IPS DF 6.9 (cell line): Measurements from ENCODE around the gene PTCSC3.
"Not testable (repeated sequence)": the region's sequence is repeated elsewhere in the genome, so short reads cannot be mapped to it uniquely, and the experiment has no call there.

Source experiments
- DNase-seq: peaks from one replicate; pipeline ENCODE4 v3.0.0-alpha.2; 2013; ENCODE audit warnings: low read depth, low spot score
- H3K27ac ChIP-seq: one replicate; pipeline ENCODE4 v1.5.1; 2013; ENCODE audit warnings: low read length, control low read depth
- H3K27me3 ChIP-seq: 2 replicates; pipeline ENCODE4 v1.6.1; 2013; ENCODE audit warnings: mild to moderate bottlenecking, low read length; ENCODE audit not compliant: control insufficient read depth, insufficient read depth
- H3K36me3 ChIP-seq: 2 replicates; pipeline ENCODE4 v1.6.1; 2013; ENCODE audit warnings: low read length; ENCODE audit not compliant: control insufficient read depth, insufficient read depth
- H3K4me1 ChIP-seq: 2 replicates; pipeline ENCODE4 v1.6.1; 2013; ENCODE audit warnings: low read length; ENCODE audit not compliant: control insufficient read depth, insufficient read depth
- H3K4me3 ChIP-seq: 2 replicates; pipeline ENCODE4 v1.5.1; 2013; ENCODE audit warnings: mild to moderate bottlenecking, low read length
- H3K9me3 ChIP-seq: 2 replicates; pipeline ENCODE4 v1.6.1; 2013; ENCODE audit warnings: low read length, inconsistent platforms; ENCODE audit not compliant: control insufficient read depth, insufficient read depth
- WGBS: extraction: QIAGEN DNeasy Blood & Tissue Kit; methylation state at CpG from one replicate; pipeline ENCODE4 v1.1.7; 2013; ENCODE audit warnings: mixed read lengths, missing lambda C conversion rate; ENCODE audit not compliant: insufficient read length, insufficient coverage; 5-methylcytosine and 5-hydroxymethylcytosine counted together

The PTCSC3 gene

DNA sequence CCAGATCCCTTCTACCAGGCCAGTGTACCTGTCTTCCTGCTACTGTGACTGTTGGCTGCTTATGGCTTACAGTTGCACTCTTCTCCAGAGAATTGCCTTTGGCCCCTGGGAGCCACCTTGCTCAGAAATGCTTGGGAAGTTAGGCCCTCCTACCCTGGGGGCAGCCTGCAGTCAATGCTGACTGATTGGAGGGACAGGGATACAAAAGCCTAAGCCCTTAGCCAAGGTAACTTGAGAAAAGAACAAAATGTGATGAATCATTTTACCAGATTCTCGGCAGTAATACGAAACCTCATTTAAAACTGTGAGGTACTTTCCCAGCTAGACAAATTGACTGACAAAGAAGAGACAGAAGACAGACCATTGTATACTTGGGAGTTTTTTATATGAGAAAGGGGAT is 47.3 kb downstream of the PTCSC3 start:
- WGBS: no CpG with 5 or more reads among the region's 2 CpGs
- peak; percentile 41 for DNase-seq
- H3K9me3 ChIP-seq: no peaks in the 10 kb centered on the region
- no peaks in the 10 kb centered on the region for H3K4me1 ChIP-seq
- H3K27me3 ChIP-seq: no peaks in the 10 kb centered on the region
- no peak overlapping the region for H3K4me3 ChIP-seq
- H3K27ac ChIP-seq: no peak overlapping the region
- no peaks in the 10 kb centered on the region for H3K36me3 ChIP-seq

DNA sequence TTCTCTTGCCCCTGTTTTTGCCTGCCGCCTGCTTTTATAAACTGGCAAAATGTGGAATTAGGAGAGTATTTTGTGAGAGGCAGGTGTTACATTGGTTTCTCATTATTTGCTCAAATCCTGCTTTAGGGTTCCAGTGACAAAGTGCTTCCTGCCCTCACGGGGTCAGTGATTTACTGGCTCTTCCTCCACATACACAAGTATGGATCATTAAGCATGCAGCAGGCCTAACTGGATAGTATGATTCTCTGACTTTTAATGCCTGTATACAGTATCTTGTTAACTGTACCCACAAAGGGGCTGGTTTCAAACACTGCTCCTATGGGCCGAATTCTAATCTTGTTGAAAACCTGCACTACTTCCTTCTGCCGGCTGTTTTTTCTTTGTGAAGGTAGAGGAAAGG is 63.2 kb downstream of the PTCSC3 start:
- Histone ChIP-seq H3K9me3 (no peaks in the 10 kb centered on the region), H3K4me1 (no peaks in the 10 kb centered on the region), H3K27ac (no peak overlapping the region), H3K36me3 (no peaks in the 10 kb centered on the region), H3K27me3 (no peaks in the 10 kb centered on the region), H3K4me3 (no peak overlapping the region)
- WGBS: no CpG with 5 or more reads among the region's 4 CpGs
- no peak for DNase-seq

DNA sequence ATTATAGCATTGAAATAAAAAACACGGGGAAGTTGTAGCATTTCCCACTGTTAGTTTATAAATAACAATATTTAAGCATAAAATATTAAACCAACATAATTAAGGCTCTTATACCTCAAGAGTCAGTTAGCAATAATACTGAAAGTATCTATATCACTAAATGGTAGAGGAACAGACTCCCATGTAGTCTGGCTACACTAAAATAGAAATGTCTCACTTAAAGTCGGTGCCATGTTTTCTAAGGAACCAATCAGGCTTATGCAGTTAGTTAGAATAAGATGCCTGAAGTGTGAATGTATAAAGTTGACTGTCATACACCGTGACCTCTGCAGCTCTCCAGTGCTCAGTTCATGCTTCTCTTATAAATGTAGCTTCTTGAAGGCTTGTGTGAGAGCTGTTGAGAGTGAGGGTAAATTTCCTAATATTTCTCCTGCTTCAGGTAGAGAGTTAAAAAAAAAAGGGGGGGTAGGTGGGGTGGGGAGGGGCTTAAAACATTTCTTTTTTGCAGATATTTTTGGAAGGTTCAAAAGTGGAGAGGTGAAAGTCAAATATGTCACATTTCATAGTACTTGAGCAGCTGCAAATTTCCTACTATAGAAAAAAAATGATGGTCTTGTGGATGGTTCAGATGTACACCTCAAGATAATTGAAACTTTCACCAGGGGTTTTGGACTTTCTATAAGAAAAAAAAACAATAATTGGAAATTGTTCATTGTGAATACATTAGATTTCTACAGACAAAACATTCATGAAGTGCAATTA is 64.5 kb downstream of the PTCSC3 start:
- Histone ChIP-seq H3K27me3 (no peaks in the 10 kb centered on the region), H3K36me3 (no peaks in the 10 kb centered on the region), H3K27ac (no peak overlapping the region), H3K4me3 (no peak overlapping the region), H3K4me1 (no peaks in the 10 kb centered on the region), H3K9me3 (no peaks in the 10 kb centered on the region)
- WGBS: no CpG with 5 or more reads among the region's 3 CpGs
- DNase-seq: no peak

DNA sequence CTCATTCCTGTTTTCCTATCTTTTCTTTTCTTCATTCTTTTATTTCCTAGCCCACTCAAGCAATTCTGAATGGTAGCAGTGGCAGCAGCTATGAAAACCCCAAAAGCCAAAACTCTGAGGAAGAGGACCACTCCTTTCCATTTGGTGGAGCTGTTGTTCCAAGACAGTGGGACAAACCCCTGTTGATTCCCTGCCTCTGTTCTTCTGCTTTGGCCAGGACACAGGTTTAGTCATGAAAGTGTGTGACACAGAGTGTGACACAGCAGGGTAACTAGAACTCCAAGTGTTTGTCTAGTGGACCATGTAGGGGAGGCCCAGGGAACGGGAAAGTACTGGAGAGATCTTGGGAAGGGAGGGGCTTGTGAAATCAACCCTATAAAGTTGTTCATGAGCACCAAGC is 71.1 kb downstream of the PTCSC3 start:
- Histone ChIP-seq H3K4me3 (no peak overlapping the region), H3K4me1 (no peaks in the 10 kb centered on the region), H3K27me3 (peaks cover 1% of the 10 kb centered on the region; the same call in 1 of the 2 replicates), H3K27ac (no peak overlapping the region), H3K36me3 (no peaks in the 10 kb centered on the region), H3K9me3 (no peaks in the 10 kb centered on the region)
- WGBS: no CpG with 5 or more reads among the region's 1 CpG
- peak; percentile 45 for DNase-seq

DNA sequence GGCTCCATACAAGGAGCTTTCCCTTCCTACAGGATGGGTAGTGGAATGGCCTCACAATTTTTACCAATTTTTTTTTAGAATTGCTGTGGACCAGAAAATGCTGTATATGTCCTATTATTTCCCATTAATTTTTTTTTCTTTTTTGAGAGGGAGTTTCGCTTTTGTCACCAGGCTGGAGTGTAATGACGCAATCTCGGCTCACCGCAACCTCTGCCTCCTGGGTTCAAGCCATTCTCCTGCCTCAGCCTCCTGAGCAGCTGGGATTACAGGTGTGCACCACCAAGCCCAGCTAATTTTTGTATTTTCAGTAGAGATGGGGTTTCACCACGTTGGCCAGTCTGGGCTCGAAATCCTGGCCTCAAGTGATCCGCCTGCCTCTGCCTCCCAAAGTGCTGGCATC is 72.3 kb downstream of the PTCSC3 start:
- not testable (repeated sequence) for H3K4me1 ChIP-seq, H3K9me3 ChIP-seq, H3K27me3 ChIP-seq, H3K4me3 ChIP-seq, H3K27ac ChIP-seq, H3K36me3 ChIP-seq, DNase-seq
- WGBS: no CpG with 5 or more reads among the region's 7 CpGs

DNA sequence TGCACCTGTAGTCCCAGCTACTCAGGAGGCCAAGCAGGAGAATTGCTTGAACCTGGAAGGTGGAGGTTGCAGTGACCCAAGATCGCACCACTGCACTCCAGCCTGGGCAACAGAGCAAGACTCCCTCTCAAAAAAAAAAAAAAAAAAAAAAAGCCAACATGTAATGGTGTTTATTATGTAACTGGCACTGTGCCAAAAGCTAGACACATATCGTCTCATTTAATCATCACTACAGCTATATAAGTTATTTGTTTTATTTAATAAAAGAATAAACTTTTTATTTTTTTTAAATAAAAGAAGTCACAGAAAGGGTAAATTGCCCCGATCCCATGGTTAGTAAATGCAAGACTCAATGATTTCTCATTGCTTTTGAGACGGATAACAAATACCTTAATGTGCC is 76.9 kb downstream of the PTCSC3 start:
- peaks cover 1% of the 10 kb centered on the region; the same call in 1 of the 2 replicates for H3K27me3 ChIP-seq
- H3K4me3 ChIP-seq: no peak overlapping the region
- WGBS: no CpG with 5 or more reads among the region's 4 CpGs
- H3K4me1 ChIP-seq: no peaks in the 10 kb centered on the region
- no peak overlapping the region for H3K27ac ChIP-seq
- no peaks in the 10 kb centered on the region for H3K9me3 ChIP-seq
- no peaks in the 10 kb centered on the region for H3K36me3 ChIP-seq
- DNase-seq: no peak

DNA sequence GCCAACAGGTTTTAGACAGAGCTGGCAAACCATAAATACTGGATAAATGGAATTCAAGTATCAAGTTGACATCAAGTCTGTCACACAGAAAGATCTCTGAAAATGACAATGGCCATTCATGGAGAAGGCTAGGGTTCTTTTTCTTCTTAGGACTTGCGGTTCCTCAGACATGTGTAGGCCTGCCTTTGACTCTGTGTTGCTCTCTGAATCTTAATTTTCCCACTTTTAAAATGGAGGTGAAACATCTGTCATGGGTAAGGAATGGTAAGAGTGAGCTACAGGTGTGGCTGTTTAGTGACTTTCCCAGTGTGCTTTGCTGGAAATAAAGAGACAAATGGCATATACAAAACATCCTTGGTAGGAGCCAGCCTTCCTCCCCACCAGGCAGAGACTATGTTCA is 79.2 kb downstream of the PTCSC3 start:
- no CpG with 5 or more reads among the region's 1 CpG for WGBS
- H3K27me3 ChIP-seq: no peaks in the 10 kb centered on the region
- H3K4me1 ChIP-seq: no peaks in the 10 kb centered on the region
- no peak overlapping the region for H3K4me3 ChIP-seq
- H3K27ac ChIP-seq: no peak overlapping the region
- H3K9me3 ChIP-seq: no peaks in the 10 kb centered on the region
- DNase-seq: no peak
- H3K36me3 ChIP-seq: no peaks in the 10 kb centered on the region

DNA sequence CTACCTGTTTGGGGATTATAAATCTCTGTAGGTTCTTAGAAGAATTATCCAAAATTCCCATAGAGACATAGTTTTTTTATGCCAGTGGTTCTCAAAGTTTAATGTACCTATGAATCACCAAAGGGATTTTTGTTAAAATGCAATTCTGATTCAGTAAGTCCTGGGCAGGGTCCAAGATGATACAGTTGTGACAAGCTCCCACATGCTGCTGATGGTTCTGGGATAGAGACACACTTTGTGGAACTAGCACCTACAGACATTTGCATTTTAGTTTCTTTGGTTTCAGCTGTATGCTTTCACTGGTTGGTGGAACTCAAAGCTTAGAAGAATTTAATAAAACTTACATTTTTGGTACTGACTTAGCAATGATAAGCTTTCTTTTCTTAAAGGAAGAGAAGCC is 80.4 kb downstream of the PTCSC3 start:
- H3K27ac ChIP-seq: no peak overlapping the region
- H3K36me3 ChIP-seq: no peaks in the 10 kb centered on the region
- no peak overlapping the region for H3K4me3 ChIP-seq
- no peak for DNase-seq
- H3K4me1 ChIP-seq: no peaks in the 10 kb centered on the region
- no peaks in the 10 kb centered on the region for H3K27me3 ChIP-seq
- H3K9me3 ChIP-seq: no peaks in the 10 kb centered on the region

DNA sequence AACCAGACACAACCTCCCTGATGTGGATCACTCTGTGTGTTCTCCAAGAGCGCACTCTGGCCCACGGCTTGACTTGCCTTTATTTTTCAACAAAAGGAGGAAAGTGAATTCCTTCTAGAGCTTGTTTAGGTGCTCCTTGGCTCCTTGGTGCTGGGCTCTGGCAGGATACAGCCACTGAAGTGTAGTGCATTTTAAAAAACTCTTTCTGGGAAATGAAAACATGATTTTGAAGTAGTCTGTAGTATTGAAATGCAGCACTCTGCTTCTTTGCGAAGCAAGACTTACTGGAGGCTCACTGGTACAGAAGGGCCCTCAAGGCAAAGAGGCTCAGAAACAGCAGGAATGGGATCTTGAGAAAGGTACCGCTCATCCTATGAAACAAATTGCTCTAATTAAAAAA is 81.6 kb downstream of the PTCSC3 start:
- Histone ChIP-seq H3K36me3 (no peaks in the 10 kb centered on the region), H3K4me1 (no peaks in the 10 kb centered on the region), H3K27me3 (no peaks in the 10 kb centered on the region), H3K27ac (no peak overlapping the region), H3K9me3 (no peaks in the 10 kb centered on the region), H3K4me3 (no peak overlapping the region)
- no peak for DNase-seq
- no CpG with 5 or more reads among the region's 4 CpGs for WGBS

DNA sequence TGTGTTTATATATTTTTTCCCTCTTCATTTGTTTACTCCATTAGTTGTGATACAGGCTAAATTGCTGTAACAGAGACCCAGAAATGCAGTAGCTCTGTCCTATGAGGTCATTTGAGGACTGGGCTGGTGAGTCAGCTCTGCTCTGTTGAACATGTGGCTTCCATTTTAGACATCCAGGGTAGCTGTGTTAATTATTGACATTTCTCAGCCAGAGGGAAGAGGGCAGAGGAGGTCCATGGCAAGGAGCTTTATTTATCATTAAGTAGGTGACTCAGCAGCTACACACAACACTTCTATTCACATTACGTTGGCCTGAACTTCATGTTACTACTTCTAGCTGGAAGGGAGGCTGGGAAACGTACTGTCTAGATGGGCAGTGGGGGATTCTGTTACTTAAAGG is 85.4 kb downstream of the PTCSC3 start:
- H3K36me3 ChIP-seq: no peaks in the 10 kb centered on the region
- no peaks in the 10 kb centered on the region for H3K9me3 ChIP-seq
- WGBS: no CpG with 5 or more reads among the region's 2 CpGs
- DNase-seq: no peak
- no peaks in the 10 kb centered on the region for H3K4me1 ChIP-seq
- no peaks in the 10 kb centered on the region for H3K27me3 ChIP-seq
- H3K27ac ChIP-seq: no peak overlapping the region
- no peak overlapping the region for H3K4me3 ChIP-seq

DNA sequence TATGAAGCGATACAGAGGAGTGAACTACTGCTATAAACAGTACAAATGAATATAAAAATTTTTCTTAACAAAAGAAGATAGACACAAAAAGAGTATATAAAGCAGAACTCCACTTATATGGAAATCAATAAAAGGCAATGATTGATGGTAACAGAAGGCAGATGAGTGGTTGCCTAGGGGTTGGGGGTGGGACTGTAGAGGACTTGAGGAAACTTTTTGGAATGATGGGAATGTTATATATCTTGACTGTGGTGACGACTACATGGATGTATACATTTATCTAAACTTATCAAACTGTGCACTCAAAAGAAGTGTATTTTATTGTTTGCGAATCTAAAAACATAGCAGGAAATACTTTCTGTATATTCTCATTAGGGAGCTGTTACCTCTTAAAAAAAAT is 89.1 kb downstream of the PTCSC3 start:
- Histone ChIP-seq H3K4me1 (no peaks in the 10 kb centered on the region), H3K27me3 (no peaks in the 10 kb centered on the region), H3K4me3 (no peak overlapping the region), H3K27ac (no peak overlapping the region), H3K36me3 (no peaks in the 10 kb centered on the region), H3K9me3 (no peaks in the 10 kb centered on the region)
- no peak for DNase-seq
- no CpG with 5 or more reads among the region's 3 CpGs for WGBS
